GM11168 (cell line): ENCODE data around the gene ZNF821.
"Not testable (repeated sequence)": the region's sequence is repeated elsewhere in the genome, so short reads cannot be mapped to it uniquely, and the experiment has no call there.

Experiments
- in situ Hi-C: fragments of 300-500 bp; cut with MboI; formaldehyde crosslinking; loops from one replicate; pipeline ENCODE4 v1.12.0; 2022; ENCODE audit warnings: low sequenced_read_pairs; ENCODE audit not compliant: unreplicated experiment

Gene ZNF821, protein sequence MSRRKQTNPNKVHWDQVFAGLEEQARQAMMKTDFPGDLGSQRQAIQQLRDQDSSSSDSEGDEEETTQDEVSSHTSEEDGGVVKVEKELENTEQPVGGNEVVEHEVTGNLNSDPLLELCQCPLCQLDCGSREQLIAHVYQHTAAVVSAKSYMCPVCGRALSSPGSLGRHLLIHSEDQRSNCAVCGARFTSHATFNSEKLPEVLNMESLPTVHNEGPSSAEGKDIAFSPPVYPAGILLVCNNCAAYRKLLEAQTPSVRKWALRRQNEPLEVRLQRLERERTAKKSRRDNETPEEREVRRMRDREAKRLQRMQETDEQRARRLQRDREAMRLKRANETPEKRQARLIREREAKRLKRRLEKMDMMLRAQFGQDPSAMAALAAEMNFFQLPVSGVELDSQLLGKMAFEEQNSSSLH

GRCh38 chr16:71883849-71884638 is at the start of gene ZNF821:
Gene ZNF821, minus strand, starts transcription at chr16:71884182. Its CDS starts 4,236 bp downstream, at chr16:71879946.
- in situ Hi-C loops = no loop called here

- in situ Hi-C loops = no loop called here
These were observed 49.0 kb upstream of the ZNF821 start for GRCh38 chr16:71933017-71933416.

- in situ Hi-C loops = no loop called here
These were observed 47.6 kb upstream of the ZNF821 start for GRCh38 chr16:71931599-71931998.

DNA sequence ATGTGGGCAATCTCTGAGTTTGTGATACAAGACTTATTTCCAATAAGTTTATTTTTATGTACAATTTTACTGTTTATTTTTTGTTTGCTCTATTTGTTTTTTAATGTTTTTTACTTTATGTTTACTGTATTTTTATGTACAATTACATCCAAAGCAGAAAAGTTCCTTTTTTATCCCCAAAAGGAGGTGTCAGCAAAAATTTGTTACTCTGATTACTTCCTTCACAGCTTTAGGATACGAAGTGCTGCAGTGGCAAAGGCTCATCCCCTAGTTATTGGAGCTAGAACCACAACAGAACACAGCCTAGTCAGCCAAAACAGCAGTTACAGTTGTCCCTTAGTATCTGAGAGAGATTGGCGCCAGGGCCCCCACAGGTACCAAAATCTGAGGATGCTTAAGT is 47.0 kb upstream of the ZNF821 start:
- in situ Hi-C loops = no loop called here

- in situ Hi-C loops = no loop called here
These were observed 46.1 kb upstream of the ZNF821 start for GRCh38 chr16:71930013-71930563.

GRCh38 chr16:71929048-71929447 is 45.1 kb upstream of the ZNF821 start:
- in situ Hi-C loops = no loop called here

DNA sequence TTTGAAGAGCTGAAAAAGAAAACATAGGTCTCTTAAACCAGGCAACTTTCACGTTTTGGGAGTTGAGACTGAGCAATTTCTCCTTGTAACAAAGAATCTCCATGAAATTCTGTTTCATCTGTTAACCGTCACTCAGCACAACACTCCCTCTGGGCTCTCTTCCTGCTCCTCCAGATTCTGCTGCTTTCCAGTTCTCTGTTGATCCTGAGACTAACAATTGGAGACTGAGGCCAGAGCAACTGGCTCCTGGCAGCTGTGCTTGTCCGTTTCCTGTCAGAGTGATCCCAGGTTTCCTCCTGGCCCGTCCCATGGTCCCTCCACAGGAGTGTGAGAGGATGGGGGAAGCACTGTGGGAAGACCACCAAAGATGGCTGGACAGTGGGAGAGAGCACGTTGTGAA is 43.8 kb upstream of the ZNF821 start:
- in situ Hi-C loops = no loop called here

GRCh38 chr16:71927383-71927782 is 43.4 kb upstream of the ZNF821 start:
- in situ Hi-C loops = no loop called here

DNA sequence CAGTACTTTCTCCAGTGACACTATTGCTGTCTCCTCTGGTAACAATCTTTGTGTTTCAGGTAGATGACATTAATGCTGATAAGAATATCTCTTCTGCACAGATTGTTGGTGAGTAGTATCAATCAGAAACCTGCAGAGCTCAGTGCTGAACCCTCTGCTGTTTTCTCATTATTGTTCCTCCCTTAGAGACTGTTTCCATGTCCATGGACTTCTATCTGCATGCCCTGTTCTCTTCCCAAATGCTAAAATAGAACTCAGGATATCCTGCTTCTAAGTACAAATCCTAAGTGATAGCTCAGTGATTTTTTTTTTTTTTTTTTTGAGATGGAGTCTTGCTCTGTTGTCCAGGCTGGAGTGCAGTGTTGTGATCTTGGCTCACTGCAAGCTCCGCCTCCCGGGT is 40.7 kb upstream of the ZNF821 start:
- in situ Hi-C loops = no loop called here

DNA sequence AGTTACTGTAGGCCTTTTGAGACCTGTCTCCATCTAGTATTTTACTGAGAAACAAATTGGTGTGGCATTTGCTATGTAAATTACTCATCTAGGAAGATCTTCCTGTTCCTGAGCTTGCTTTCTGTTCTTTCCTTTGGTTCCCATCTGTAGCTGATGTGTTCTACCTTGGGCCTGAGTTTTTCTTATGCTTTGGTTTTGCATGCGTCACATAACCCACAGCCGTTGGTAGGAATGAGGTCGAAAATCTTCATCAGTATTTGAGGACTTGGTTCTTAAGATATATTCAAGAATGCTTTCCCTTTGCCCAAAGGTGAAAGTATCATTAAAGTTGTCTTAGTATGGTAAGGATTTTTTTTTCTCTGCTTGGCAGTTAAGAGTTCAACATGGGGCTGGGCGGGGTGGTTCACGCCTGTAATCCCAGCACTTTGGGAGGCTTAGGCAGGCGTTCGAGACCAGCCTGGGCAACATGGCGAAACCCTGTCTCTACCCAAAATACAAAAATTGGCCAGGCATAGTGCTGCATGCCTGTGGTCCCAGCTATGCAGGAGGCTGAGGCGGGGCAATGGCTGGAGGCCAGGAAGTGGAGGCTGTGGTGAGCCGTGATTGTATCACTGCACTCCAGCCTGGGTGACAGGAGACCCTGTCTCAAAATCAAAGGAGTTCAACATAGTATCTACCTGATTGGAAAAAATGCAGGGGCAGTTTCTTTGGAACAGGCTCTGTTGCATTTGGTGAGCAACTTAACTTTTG is 40.1 kb upstream of the ZNF821 start:
- in situ Hi-C loops = no loop called here

DNA sequence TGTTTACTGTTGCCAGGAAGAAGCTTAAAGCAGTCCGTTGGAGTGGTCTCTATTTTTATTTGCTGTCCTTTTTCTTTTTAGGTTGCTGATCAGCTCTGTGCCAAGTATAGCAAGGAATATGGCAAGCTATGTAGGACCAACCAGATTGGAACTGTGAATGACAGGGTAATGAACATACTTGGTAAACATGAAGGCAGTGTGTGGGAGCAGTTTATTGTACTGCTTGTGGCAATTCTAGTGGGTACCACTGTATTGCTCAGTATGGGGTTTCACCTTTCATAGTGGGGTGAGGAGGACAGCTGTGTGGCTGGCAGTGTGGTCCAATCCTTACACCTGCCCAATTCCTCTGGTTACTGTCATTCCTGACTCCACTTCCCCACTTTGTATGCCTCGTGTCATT is 36.7 kb upstream of the ZNF821 start:
- in situ Hi-C loops = no loop called here

- in situ Hi-C loops = no loop called here
These were observed 35.1 kb upstream of the ZNF821 start for GRCh38 chr16:71919035-71919434.

GRCh38 chr16:71917900-71918299 is 33.9 kb upstream of the ZNF821 start:
- in situ Hi-C loops = no loop called here

DNA sequence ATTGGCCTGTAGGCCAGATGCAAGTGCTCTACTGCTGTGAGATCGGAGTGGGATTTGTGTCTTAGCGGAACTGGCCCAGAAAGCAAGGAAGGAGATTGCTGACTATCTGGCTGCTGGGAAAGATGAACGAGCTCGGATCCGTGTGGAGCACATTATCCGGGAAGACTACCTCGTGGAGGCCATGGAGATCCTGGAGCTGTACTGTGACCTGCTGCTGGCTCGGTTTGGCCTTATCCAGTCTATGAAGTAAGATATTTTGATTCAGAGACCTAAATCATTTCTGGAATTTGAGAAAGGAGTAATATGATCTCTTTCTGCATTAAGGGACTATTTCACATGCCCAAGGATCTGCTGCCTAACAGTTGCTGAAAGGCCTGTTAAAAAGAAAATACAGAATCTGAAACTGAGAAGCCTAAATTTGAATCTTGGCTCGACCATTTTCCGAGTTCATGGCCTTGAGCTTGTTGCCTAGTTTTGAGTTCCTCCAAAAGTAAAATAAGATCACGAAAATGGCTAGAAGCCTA is 32.5 kb upstream of the ZNF821 start:
- in situ Hi-C loops = no loop called here

DNA sequence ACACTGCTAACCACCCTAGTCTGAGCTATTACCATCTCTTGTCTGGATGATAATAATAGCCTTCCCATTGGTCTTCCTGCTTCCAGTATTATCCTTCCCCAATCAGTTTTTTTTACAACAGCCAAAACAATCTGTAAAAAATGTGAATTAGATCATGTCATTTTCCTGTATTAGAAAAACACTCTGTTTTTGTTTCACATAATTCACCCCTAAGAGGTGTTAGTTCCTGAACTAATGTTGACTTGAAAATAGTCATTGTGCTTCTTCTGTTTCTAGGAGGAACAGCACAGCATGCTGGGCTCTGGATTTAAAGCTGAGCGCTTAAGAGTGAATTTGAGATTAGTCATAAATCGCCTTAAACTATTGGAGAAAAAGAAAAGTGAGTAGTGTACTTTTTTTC is 31.4 kb upstream of the ZNF821 start:
- in situ Hi-C loops = no loop called here

- in situ Hi-C loops = no loop called here
These were observed 30.8 kb upstream of the ZNF821 start for GRCh38 chr16:71914802-71915201.

DNA sequence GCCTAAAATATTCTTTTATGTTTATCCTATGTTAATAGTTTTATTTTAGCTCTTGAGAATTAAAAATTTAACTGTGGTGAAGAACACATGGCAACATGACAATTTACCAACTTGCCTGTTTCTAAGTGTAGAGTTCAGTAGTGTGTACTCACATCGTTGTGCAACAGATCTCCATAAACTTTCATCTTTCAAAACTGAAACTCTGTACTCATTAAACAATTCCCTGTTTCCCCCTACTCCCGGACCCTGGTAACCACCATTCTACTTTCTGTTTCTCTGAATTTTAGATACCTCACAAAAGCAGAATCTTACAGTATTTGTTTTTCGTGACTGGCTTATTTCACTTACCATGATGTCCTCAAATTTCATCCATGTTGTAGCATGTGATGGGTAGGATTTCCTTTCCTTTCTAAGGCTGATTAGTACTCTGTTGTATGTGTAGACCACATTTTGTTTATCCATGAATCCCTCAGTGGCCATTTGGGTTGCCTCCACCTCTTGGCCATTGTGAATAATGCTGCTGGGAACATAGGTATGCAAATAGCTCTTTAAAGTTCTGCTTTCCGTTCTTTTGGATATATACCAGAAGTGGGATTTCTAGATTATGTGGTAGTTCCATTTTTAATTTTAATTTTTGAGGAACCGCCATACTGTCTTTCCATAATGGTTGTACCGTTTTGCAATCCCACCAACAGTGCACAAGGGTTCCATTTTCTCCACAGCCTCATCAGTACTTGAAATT is 28.7 kb upstream of the ZNF821 start:
- in situ Hi-C loops = no loop called here

DNA sequence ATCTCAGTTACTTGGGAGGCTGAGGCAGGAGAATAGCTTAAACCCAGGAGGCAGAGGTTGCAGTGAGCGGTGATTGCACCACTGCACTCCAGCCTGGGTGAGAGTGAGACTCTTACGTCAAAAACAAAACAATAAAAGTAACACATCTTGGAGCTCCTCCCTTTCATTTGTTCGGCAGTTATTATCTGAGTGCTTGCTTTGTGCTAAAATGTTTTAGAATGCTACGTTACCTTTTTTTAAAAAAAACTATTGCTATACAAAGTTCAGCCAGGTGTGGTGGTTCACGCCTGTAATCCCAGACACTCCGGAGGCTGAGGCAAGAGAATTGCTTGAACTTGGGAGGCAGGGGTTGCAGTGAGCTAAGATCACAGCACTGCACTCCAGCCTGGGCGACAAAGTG is 27.1 kb upstream of the ZNF821 start:
- in situ Hi-C loops = no loop called here

GRCh38 chr16:71905765-71906164 is 21.8 kb upstream of the ZNF821 start:
- in situ Hi-C loops = not testable (repeated sequence)

GRCh38 chr16:71904239-71904638 is 20.3 kb upstream of the ZNF821 start:
- in situ Hi-C loops = no loop called here
